ENCODE results near the gene MZB1. TPM values are rescaled to one million over a fixed set of nuclear protein-coding genes. Genes with fewer than 3 reads are reported as not detected.
A peak's percentile ranks its signal among the peaks of the same experiment; 100 is the strongest.

The MZB1 gene
- total RNA-seq, 6 experiments from 2014 or later = 0.14 to 0.20 TPM; not detected in 4

- peak overlapping the region; percentile 96 for H3K4me3 Mint-ChIP-seq
- TF ChIP-seq CTCF (IDR thresholded peaks at IDR 0.05) = no peak
These were observed 13.7 kb upstream of the MZB1 start for GRCh38 chr5:139403418-139403786.

GRCh38 chr5:139402561-139403158 is 12.9 kb upstream of the MZB1 start:
- H3K4me3 Mint-ChIP-seq = peak overlapping the region; percentile 96
- H3K27ac Mint-ChIP-seq = peak overlapping the region; percentile 100
- TF ChIP-seq CTCF (IDR thresholded peaks at IDR 0.05) = peak; percentile 69

More at GRCh38 chr5:139403418-139403786, 13.7 kb upstream of the MZB1 start:
- H3K27ac Mint-ChIP-seq = peak overlapping the region; percentile 100
- H3K9me3 Mint-ChIP-seq = no peaks in the 10 kb centered on the region
- H3K27me3 Mint-ChIP-seq (ENCODE audit: insufficient read depth) = peaks cover 1% of the 10 kb centered on the region
- DNase-seq = no peak
- peaks cover 20% of the 10 kb centered on the region for H3K4me1 Mint-ChIP-seq (ENCODE audit: low read depth)
- no peaks in the 10 kb centered on the region for H3K36me3 Mint-ChIP-seq (ENCODE audit: low read depth)

GRCh38 chr5:139401546-139401945 is 11.8 kb upstream of the MZB1 start:
- H3K36me3 Mint-ChIP-seq (ENCODE audit: low read depth) = no peaks in the 10 kb centered on the region
- H3K4me1 Mint-ChIP-seq (ENCODE audit: low read depth) = peaks cover 25% of the 10 kb centered on the region
- no peak for DNase-seq
- H3K4me3 Mint-ChIP-seq = no peak overlapping the region
- H3K27me3 Mint-ChIP-seq (ENCODE audit: insufficient read depth) = peaks cover 3% of the 10 kb centered on the region
- H3K27ac Mint-ChIP-seq = no peak overlapping the region
- TF ChIP-seq CTCF (IDR thresholded peaks at IDR 0.05) = no peak
- H3K9me3 Mint-ChIP-seq = no peaks in the 10 kb centered on the region

More at GRCh38 chr5:139402561-139403158, 12.9 kb upstream of the MZB1 start:
- H3K9me3 Mint-ChIP-seq = no peaks in the 10 kb centered on the region
- DNase-seq = no peak
- H3K27me3 Mint-ChIP-seq (ENCODE audit: insufficient read depth) = peaks cover 1% of the 10 kb centered on the region
- peaks cover 25% of the 10 kb centered on the region for H3K4me1 Mint-ChIP-seq (ENCODE audit: low read depth)
- H3K36me3 Mint-ChIP-seq (ENCODE audit: low read depth) = no peaks in the 10 kb centered on the region

- Mint-ChIP-seq H3K27me3 (ENCODE audit: insufficient read depth) (peaks cover 5% of the 10 kb centered on the region), H3K36me3 (ENCODE audit: low read depth) (no peaks in the 10 kb centered on the region), H3K4me3 (no peak overlapping the region), H3K9me3 (no peaks in the 10 kb centered on the region), H3K4me1 (ENCODE audit: low read depth) (peaks cover 23% of the 10 kb centered on the region), H3K27ac (no peak overlapping the region)
- no peak for TF ChIP-seq CTCF (IDR thresholded peaks at IDR 0.05)
- DNase-seq = no peak
These were observed 9.9 kb upstream of the MZB1 start for GRCh38 chr5:139399501-139400121.

GRCh38 chr5:139397921-139398320 is 8.2 kb upstream of the MZB1 start:
- Mint-ChIP-seq H3K27ac (no peak overlapping the region), H3K27me3 (ENCODE audit: insufficient read depth) (peaks cover 4% of the 10 kb centered on the region; the same call in 1 of the 2 replicates), H3K9me3 (no peaks in the 10 kb centered on the region; the same call in 1 of the 2 replicates), H3K4me1 (ENCODE audit: low read depth) (peaks cover 10% of the 10 kb centered on the region), H3K36me3 (ENCODE audit: low read depth) (no peaks in the 10 kb centered on the region), H3K4me3 (no peak overlapping the region)
- no peak for TF ChIP-seq CTCF (IDR thresholded peaks at IDR 0.05)
- no peak for DNase-seq

All from HFFc6 (cell line).